HL-60/S4 (cell line): ENCODE measurements around the gene MATN3.

ENCODE experiments used
- in situ Hi-C: fragments of 300-500 bp; cut with MboI; formaldehyde crosslinking; loops from 2 replicates; pipeline ENCODE4 v1.14.3; 2022; ENCODE audit warnings: low sequenced_read_pairs

Gene MATN3

DNA sequence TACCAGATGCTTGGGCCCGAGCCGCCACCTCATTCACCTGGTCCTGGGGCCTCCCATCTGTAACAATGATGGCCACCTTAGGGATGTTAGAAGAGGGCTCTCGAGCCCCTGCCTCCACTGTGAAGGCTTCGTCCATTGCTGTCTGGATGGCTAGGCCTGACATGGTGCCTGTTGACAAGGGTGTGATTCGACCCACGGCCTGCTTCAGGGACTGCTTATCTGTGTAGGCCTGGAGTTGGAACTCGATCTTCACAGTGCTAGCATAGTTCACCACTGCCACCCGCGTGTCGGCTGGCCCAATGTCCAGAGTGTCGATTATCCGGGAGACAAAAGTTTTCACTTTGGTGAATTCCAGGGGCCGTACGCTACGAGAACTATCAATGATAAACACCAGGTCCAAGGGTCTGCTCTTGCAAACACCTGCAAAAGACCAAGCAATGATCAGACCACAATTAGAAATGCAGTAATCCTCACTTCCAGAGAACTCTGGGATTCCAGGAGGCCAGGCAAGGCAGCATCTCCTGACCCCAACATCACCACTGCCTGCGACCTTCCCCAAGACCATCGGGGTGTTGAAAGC, 6.5 kb downstream of the MATN3 start:
- in situ Hi-C loops = no loop called here

GRCh38 chr2:20005067-20005627, 7.3 kb downstream of the MATN3 start:
- in situ Hi-C loops = no loop called here

DNA sequence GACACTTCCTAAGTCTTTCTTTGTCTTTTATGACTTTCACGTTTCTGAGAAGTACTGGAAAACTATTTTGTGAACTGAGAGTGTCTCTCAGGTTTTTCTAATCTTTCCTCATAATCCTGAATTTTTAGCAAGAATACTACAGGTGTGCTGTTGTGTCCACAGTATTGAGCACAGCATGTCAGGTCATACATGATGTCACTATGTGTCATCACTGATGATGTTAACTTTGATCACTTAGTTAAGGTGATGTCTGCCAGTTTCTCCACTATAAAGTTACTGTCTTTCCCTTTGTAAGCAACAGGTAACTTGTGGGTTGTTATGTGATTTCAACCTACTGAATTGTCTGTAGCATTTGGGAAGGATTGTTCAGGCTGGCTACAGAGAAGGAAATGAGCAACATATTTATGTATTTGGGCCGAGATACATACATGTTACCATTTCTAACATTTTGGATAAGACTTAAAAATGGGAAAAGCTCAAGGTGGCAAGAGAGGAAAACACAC, 11.1 kb downstream of the MATN3 start:
- in situ Hi-C loops = no loop called here

DNA sequence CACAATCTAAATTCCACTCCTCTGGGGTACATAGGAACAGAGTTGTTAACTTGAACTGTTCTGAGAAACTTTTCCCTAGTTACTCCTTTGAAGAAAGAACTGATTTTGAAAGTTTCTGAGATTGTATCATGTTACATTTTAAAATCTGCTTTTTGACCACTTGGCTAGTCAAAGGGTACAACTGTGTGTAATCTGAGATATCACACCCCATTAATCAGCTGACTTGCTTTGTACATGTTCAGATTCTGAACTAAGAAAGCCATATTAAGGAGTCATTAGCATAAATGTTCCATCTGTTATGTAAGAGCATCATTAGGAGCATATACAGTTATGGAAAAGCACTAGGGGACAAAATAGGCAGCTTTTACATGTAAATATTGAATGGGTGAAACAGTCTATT, 18.7 kb downstream of the MATN3 start:
- in situ Hi-C loops = no loop called here

DNA sequence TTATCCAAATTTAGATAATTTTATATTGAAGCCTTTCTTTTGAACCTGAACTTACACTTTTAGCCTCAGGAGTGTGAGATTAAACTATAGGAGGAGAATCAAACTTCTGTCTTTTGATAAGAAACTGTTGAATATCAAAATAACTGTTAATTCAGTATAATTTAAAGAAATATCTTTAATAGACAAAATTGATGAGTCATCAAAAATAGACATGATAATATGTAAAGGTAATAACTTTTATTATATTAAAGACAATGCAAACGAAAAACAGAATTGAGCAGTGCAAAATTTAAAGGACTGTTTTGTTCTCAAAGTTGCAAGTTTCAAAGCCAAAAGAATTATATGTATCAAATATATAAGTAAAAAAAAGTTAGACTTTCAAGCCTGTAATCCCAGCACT, 20.6 kb downstream of the MATN3 start:
- in situ Hi-C loops = no loop called here

GRCh38 chr2:19990416-19990728, 22.1 kb downstream of the MATN3 start:
- in situ Hi-C loops = no loop called here

- in situ Hi-C loops = no loop called here
Observed at GRCh38 chr2:19989667-19990415, 22.6 kb downstream of the MATN3 start, which contains the start of gene WDR35. Gene WDR35, minus strand, starts transcription at chr2:19990105. Its CDS starts 90 bp downstream, at chr2:19990015.

- in situ Hi-C loops = no loop called here
Observed at GRCh38 chr2:19989342-19989666, 23.2 kb downstream of the MATN3 start.

DNA sequence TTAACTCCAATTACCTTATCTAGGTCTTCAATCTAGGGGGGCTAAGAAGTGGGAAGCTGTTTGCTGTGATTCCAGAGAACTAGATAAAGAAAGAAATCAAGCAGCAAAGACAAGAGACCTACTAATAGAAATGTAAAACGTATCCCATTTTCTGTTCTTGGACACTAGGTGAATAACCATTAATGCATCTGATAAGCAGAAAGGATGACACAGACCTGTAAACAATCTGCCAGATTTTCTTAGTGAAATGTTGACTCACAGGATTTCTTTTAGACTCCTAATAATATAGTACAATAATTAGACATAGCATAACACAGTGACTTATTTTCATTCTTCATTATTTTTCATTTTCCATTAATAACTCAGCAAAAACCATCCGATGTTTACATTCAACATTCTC, 23.9 kb downstream of the MATN3 start:
- in situ Hi-C loops = no loop called here

- in situ Hi-C loops = no loop called here
Observed at GRCh38 chr2:19987936-19988335, 24.5 kb downstream of the MATN3 start.

GRCh38 chr2:19982268-19982667, 30.2 kb downstream of the MATN3 start:
- in situ Hi-C loops = no loop called here

GRCh38 chr2:19979932-19980331, 32.5 kb downstream of the MATN3 start:
- in situ Hi-C loops = no loop called here

DNA sequence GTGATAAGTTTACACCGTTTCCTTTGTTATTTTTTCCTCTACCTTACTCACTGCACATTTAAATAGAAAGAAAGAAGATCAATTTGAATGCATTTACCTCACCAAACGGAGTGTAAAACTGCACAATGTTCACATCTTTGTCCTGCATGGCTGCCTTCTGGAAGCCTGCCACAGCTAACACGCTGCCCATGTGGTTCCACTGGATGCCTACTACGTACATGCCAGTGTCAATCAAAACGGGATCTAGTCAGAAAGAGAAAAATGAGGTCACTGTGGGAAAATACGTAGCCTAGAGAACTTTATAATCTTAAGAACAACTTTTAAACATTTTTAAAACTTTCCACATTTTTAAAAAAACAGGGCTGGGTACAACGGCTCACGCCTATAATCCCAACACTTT, 39.0 kb downstream of the MATN3 start:
- in situ Hi-C loops = no loop called here

DNA sequence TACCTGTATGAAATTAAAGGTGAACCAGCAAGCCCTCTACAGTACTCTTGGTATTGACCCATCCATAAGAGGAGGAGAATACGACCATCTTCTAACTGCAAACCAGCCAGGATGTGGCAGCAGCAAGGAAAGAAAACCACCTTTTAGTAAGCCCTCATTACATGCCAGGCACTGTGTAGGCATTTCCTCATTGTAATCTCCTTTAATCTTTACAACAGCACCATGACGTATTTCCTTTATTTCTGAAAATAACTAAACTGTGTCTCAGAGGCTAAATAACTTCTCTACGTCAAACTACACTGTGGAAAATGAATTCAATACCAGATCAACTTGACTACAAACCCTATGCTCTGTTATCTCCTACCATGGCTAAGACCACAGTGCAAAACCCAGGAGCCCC, 40.8 kb downstream of the MATN3 start:
- in situ Hi-C loops = no loop called here

DNA sequence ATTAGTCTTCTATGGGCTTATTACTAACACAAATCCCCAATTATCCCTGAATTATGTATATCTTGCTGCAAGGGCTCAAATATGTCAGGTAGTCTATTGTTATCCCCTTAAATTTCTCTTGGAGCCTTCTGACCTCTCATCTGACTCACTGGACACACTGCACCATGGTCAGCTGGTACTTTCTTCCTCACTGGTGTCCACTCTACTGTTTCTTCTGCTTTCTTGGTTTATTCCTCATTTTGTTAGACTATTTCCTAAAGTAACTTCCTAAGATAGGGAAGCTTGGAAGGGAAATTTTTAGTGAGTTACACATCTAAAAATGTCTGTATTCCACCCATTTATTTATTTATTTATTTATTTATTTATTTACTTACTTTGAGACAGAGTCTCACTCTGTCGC, 49.1 kb downstream of the MATN3 start:
- in situ Hi-C loops = no loop called here

DNA sequence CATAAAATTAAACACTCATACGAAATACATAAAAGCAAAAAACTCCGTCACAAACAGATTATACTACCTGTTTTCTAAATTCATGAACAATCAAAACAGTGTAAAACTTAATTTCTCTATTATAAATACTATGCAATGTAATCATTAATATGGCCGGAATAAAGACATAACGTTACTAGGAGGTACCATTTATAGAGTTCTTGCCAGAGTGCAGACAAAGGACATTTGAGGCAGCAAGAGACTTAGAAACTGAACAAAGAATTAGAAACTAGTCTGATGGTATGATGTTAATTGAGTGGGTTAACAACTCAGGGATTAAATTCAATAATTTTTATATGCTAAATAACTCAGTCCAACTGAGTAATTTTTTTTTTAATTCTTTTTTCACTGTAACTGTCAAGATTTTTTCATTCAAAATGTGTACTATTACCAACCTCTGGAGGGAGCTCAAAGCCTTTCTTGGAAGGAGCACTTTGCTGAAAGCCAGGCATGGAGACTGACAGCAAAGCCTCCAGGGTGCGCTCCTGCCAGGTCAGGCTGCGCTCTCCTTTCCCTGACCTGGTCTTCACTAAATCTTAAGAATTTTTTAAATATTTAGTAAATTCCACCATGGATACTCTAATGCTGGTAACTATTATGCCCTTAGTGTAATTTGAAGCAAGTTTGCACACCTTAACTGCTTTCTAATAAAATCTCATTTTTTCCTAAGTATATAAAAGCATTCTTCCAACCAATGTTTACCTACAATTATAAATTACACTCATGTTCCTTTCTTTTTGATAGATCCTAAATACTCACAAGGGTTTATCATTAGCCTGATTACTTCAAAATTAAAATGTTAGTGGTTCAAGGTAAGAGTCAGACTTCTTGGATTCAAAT, 56.7 kb downstream of the MATN3 start:
- in situ Hi-C loops = no loop called here

DNA sequence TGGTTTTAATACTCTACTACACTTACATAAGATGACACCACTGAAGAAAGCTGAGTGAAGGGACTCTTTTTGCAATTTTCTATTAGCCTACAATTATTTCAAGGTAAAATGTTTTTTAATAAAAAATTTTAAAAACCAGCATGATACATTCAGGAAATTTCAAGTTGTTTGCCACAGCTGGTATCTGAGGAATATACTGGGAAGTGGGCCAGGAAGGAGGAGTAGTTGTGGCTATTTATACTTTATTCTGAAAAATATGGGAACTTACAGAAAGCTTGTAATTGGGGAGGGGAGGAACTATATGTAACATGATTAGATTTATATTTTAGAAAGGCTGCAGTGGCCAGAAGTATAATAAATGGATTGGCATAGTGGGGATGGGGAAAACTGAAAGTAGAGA, 63.4 kb downstream of the MATN3 start:
- in situ Hi-C loops = no loop called here

GRCh38 chr2:19947184-19947940, 65.1 kb downstream of the MATN3 start:
- in situ Hi-C loops = no loop called here

- in situ Hi-C loops = no loop called here
Observed at GRCh38 chr2:19944205-19944845, 68.1 kb downstream of the MATN3 start.

GRCh38 chr2:19943189-19943588, 69.3 kb downstream of the MATN3 start:
- in situ Hi-C loops = no loop called here
